GM21360 (cell line): ENCODE results near the gene GRIFIN.

Experiments used
- ATAC-seq: cut with Tn5 transposase; IDR thresholded peaks from one replicate; pipeline ENCODE4 v1.9.1; 2021; ENCODE audit warnings: mild to moderate bottlenecking, moderate library complexity; ENCODE audit not compliant: unreplicated experiment

Gene GRIFIN

DNA sequence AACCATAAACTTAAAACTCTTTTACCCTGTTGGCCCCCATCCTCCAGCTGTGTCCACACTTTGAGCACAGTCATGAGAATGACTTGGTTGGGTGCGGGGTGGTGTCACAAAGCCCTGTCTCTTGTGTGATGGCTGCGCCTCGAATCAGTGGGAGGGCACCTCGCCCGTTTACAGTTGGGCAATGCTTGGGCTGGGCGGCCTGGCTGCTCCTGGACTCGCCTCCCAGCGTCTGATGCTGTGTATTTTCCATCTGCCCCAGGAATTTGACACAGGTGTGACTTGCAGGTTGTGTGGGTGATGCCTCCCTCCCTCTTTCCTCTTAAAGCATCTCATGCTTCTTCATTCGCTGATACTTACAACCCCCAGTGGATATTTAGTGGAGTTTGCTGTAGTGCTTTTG lies 39.1 kb downstream of the GRIFIN start:
- ATAC-seq = no peak

DNA sequence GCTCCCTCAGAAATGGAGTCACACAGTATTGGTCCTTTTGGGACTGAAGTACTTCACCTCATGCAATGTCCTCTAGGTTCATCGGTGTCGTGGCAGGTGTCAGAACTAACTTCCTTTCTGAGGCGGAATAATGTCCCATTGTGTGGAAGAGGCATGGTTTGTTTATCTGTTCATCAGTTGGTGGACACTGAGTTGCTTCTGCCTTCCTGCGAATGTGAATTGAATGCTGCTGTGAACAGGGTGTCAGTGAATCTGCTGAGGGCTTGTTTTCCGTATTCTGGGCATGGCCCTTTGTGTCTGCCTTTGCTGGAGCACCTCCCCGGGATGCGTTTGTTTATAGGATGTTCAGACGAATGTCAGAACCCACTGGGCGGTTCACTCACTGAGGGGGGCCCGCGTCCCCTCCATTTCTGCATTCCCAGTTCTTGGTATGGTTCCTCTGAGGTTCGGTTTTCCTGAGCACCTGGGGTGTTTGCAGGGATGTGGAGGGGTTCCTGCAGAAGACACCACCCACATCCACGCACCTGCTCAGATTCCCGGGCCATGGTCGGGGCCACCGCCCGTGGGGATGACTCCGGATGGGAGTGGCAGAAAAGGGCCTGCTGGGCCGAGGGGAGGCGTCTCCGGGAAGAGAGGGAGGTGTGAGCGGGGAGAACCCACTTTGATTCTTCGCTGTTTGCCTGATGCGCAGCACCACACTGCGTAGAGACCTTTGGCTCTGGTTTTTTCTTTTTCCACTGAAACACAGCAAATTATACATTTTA lies 39.7 kb downstream of the GRIFIN start:
- no peak for ATAC-seq

DNA sequence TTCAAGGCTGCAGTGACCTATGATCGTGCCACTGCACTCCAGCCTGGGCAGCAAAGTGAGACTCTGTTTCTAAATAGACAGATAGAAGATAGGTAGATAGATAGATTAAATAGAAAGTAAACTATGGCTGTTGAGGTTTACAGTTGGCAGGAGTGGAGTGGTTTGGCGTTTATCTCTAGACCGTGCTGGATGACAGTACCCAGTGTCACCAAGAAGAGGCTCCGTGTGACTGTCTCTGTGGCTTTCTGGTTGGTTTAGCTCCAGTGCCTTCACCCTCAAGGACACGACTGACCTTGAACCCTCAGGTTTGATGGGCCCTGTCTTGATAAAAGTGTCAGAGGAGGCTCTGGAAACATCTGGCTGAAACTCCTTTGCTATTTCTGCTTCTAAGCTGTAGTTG lies 41.1 kb downstream of the GRIFIN start:
- no peak for ATAC-seq

DNA sequence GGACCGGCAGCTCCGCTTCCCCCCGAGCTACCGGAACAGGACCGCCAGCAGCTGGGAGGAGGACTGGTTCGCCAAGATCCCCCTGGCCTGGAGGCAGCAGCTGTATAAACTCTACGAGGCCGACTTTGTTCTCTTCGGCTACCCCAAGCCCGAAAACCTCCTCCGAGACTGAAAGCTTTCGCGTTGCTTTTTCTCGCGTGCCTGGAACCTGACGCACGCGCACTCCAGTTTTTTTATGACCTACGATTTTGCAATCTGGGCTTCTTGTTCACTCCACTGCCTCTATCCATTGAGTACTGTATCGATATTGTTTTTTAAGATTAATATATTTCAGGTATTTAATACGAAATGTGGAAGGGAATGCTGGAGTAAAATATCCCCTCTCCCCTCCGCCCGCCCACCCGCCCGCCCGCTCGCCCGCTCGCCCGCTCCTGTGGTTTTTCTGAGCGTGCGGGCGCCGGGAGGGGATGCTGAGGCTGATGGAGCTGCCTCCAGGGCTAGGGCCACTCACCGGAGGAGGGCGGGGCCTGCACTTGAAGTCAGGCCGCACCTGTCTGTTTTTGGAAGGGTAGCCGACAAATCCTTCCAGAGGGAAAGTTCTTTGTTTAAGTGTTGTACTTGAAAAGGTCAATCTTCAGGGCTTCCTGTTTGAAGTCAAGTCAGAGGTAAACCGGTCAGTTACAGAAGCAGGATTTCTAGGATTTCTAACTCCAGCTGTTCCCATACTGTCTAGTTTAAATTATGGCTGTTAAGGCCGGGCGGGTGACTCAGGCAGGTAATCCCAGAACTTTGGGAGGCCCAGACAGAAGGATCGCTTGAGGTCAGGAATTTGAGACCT lies 42.3 kb downstream of the GRIFIN start:
- ATAC-seq = no peak

GRCh38 chr7:2432910-2433712 lies 43.1 kb downstream of the GRIFIN start:
- ATAC-seq = no peak

- no peak for ATAC-seq
These were observed 44.8 kb downstream of the GRIFIN start for GRCh38 chr7:2431260-2431867.

GRCh38 chr7:2425749-2426148 lies 50.4 kb downstream of the GRIFIN start:
- ATAC-seq = no peak
